ENCODE data around the gene BAHD1.
"Not testable (repeated sequence)": the region's sequence is repeated elsewhere in the genome, so short reads cannot be mapped to it uniquely, and the experiment has no call there.

BAHD1 gene

DNA sequence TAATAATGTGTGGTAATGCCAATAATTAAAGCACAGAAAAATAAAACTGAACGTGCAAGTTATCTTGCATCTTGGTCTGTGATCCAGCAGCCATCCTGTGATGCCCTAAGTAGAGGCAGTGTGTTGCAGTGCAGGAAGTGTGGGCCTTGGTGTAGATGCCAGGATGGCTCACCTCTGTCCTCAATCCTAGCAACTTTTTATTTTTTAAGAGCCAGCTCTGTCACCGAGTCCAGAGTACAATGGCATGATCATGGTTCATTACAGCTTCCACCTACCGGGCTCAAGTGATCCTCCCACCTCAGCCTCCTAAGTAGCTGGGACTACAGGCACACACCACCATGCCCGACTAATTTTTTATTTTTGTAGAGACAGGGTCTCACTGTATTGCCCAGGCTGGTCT lies 7.6 kb downstream of the BAHD1 start:
- no peak for DNase-seq

DNA sequence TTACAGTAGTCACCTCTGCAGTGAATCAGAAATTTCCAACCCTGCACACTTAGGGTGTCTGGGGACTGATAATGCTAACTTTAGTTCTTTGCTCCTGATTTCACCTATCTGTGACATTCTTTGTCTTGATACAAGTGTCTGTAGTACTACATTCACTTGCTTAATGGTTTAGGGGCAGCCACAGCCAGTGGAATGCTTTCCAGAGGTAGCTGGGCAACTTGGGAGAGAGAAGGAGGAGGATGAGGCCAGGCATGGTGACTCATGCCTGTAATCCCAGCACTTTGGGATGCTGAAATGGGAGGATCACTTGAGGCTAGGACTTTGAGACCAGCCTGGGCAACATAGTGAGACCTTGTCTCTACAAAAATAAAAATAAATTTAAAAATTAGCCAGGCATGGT lies 8.5 kb downstream of the BAHD1 start:
- DNase-seq = no peak

DNA sequence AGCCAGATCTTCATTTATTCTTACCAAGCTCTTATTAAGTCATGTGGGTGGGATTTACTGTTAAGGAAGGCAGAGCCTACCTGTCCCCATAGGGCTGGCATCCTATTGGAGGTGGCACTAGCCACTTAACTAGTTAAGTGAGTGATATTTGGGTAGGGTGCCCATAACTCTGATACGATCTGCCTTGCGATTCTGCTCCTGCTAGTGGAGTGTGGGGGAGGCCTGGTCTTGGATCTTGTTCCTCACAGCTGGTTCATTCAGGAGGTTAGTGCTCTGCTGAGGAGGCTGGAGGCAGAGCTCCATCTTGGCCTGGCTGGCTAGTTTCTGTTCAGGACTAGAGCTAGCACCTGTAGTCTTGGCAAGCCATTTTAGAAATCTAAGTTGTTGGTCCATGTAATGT lies 9.3 kb downstream of the BAHD1 start:
- DNase-seq = no peak

DNA sequence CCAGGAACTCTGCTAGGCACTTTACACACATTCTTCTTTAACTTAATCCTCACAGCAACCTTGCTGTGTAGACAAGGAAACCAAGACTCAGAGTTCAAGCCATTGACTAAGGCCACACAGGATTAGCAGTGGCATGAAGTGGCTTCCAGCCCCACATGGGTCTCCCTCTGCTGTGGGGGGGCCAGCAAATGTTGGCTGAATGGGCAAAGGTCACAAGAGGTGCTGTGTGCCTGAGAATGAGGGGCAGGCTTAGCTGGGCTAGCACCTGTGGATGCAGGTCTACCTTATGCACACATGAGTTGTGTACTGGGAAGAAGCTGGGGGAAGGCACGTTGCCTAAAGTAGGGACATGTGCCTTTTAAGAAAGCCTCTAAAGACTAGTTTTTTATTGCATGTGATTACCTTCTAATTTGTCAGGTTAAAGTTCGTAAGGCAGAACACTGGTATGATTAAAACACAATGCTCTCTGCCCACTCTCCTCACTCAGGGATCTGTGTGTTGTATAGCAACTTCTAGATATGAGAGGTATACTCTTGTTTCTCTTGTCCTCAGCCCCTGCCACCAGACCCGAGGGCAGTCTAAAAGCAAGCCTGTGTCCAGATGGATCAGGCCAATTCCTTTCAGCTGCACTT lies 10.9 kb downstream of the BAHD1 start:
- no peak for DNase-seq

DNA sequence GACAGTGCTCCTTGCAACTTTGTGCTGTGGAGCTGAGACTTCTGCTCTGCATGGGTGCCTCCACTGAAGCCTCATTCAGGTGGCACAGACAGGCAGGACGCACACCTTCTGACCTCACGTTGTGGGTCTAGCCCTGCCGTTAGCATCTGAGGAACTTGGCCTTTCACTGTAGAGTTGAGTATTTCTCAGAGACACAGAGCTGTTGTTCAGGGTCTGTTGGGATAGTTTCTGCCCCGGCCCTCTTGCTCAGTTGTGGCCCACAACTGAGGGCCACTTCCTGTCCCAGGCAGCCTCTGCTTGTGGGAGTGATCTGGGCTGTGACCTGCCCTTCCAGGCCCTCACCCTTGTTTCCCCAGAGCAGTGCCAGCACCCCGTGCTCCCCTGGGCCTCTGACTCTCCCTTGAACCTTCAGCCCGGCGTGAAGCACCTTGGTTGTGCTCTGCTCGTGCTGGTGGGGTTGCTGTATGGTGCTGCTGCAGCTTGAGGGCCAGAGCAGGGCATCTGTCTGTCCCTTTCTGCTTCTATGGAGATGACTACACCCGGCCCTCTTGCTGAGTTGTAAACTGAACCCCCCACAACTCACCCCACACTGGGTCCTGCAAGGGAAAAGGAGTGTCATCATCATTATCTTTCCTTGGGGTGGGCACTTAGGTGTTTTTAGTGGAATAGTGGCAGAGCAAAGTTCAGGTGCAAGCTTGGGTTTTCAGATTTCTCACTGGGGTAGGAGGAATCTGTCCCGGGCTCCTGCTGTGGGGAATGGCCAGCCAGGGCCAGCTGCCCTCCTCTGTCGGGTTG lies 11.7 kb downstream of the BAHD1 start:
- no peak for DNase-seq

DNA sequence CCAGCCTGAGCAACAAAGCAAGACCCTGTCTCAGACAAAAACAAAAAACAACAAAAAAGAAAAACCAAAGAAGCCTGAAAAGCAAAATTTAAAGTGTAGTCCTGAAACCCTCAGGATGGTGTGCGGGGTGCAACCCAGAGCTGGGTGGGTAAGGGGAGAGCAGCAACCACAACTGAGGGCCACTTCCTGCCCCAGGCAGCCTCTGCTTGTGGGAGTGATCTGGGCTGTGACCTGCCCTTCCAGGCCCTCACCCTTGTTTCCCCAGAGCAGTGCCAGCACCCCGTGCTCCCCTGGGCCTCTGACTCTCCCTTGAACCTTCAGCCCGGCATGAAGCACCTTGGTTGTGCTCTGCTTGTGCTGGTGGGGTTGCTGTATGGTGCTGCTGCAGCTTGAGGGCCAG lies 13.2 kb downstream of the BAHD1 start:
- not testable (repeated sequence) for DNase-seq

DNA sequence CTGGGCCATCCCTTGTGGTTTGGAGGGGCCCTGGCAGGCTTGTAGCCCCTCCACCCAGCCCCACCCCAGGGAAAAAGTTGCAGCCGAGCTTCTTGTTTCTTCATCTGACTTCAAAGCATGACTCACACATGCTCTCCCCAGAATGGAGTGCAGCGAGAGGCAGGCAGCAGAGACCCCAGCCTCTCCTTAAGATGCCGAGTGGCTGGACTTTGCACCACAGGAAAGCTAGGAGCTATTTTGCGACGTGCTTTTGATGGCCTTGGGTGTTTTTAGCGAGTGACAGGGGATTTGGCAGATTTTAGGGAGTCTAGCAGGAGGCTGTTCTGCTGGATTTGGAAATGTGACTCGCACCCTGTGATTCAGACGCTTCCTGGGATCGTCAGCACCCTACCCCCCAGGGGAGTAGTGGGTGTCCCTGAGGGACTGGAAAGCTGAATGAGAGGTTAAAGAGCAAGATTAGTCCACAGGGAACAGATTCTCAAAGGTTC lies 14.2 kb downstream of the BAHD1 start:
- no peak for DNase-seq

DNA sequence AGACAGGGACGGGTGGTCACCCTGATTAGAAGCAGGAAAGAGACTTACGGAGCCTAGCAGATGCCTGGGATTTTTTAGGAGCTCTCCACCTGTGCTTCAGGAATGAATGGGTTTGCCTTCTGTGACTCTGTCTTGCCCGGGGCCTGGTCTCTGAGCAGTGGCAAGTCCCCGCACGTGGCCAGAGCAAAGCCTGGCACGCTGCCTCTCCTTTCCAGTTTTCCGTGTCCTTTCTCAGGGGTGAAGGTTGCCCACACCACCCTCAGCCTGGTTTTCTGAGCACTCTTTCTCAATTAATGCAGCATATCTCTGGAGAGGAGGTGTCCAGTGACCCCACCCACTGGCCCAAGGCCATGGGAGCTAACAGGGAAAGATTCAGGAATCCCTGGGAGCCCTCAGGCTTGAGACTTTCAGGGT lies 15.6 kb downstream of the BAHD1 start:
- DNase-seq = no peak

DNA sequence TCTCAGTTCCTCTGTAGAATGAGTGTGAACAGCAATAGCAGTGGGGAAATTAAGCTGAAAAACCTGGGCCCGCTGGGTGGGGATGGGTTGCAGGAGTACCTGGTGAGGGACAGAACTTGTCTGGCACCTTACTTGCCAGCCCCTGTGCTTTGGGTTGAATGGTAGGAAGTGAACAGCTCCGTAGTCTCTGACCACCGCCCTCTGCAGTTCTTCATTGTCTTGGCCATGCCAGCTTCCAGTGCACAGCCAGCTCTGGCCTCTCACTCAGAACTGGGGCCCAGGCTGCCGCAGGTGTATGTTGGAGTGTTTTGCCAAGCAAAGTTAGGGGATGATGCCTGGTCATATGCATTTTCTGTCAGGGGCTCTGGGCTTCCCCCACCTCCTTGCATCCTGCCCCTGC lies 16.0 kb downstream of the BAHD1 start:
- DNase-seq = no peak

DNA sequence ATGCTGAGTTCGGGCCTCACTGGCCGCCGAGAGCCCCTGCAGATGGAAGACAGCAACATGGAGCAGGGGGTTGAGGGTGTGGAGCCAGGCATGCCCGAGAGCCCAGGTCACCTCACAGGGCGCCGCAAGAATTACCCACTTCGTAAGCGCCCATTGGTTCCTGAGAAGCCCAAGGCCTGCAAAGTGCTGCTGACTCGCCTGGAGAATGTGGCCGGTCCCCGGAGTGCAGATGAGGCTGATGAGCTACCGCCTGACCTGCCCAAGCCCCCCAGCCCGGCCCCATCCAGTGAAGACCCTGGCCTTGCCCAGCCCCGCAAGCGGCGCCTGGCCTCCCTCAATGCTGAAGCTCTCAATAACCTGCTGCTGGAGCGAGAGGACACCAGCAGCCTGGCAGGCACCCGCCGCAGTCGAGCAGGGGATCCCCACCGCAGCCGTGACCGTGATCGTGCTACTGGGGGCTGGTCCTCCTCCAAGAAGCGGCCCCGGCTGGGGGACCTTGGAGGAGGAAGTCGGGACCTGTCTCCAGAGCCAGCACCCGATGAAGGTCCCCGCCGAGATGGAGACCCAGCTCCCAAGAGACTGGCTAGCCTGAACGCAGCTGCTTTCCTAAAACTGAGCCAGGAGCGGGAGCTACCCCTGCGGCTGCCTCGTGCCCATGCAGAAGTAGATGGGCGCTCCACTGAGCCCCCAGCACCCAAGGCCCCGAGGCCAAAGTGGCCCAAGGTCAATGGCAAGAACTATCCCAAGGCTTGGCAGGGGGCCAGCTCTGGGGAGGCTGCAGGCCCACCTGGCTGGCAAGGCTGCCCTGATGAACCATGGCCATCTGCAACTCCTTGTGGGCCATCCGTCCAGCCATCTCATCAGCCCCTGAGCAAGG lies 18.0 kb downstream of the BAHD1 start:
- no peak for DNase-seq

DNA sequence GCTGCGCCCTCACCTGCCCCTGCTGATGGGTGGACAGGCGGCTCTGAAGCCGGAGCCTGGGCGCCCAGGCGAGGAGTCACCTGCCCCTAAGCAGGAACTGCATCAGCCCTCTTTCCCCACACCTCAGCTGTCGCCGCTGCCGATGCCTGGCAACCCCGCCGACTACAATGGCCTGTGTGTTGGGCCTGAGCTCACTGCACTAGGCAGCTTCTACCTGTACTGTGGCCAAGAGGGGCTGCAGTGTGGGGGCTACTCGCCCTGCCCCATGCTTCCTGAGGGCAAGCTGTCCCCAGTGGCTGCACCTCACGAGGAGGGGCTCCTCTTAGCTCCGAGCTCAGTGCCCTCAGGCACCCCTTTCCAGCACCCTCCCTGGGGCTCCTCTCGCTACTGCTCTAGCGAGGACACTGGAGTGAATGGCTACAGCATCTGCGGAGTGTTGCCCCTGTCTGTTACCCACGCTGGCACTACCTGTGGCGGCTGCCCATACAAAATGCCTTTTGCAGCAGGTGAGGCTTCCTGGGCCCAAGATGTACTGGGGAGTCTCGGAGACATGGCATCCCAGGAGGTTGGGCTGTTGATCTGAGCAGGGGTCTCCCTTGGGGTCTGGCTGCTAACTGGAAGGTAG lies 18.8 kb downstream of the BAHD1 start:
- no peak for DNase-seq

DNA sequence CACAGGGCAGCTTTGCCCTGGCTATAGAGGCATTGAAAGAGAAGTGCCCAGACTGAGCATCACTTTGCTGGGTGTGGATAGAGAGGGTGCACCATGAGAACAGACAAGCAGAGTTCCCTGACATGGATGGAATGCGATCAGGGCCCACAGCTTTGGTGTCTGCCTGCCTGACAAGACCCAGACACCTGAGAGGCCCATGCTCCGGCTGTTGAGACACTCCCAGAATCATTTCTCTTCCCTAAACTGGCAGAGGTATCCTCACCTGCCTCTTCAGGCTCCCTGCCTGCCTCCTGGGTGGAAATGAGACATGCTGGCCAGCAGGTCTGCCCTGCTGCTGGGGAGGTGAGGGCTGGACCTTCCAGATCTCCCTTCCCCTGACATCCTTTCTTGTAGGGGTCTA lies 19.7 kb downstream of the BAHD1 start:
- DNase-seq = no peak

DNA sequence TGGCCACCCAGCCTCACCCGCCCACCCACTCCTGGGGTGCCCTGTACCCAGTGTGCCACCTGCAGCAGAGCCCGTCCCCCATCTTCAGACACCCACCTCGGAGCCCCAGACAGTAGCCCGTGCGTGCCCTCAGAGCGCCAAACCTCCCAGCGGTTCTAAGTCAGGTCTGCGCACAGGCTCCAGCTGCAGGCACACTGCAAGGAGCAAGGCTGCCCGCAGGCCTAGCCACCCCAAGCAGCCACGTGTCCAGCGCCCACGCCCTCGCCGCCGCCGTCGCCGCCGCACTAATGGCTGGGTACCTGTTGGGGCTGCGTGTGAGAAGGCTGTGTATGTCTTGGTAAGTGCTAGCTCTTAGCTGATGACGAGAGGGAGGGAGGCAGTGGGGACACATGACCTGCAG lies 21.2 kb downstream of the BAHD1 start:
- DNase-seq = no peak

DNA sequence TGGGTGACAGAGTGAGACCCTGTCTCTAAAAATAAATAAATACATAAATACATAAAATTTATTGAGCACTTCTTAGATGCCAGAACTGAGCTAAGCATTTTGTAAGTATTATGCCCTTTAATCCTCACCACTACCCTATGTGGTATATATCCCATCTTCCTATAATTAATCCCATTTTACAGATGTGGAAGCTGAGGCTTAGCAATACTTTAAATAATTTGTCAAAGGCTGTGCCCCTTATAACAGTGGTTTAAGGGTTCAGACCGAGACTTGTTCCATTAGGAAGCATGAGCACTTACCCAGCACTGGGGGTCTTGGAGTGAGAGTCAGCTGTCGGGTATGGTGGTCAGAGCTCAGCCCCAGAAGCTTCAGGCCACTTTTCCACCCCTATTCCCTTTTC lies 22.5 kb downstream of the BAHD1 start:
- DNase-seq = no peak

DNA sequence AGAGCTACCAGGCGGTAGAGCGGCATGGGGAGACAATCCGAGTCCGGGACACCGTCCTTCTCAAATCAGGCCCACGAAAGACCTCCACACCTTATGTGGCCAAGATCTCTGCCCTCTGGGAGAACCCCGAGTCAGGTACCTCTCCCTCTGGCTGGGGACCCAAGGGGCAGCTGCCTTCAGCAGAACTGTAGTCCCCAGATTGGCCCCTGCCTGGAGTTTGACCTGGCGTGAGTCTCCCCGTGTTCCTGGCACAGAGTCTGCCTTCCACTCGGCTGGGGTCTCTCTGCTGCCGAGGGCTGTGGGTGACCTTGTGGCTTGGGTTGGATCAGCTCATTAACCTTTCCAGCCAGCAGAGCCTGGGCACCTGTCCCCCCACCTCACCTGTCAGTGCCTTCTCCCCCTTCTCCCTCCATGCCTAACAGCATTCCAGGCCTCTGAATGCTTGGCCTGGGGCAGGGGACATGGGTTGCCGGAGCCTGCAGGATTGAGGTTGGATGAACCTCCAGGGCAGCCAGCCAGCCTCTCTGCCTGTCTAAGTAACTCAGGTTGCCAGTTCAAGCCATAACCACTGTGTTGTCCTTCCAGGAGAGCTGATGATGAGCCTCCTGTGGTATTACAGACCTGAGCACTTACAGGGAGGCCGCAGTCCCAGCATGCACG lies 23.3 kb downstream of the BAHD1 start:
- no peak for DNase-seq

DNA sequence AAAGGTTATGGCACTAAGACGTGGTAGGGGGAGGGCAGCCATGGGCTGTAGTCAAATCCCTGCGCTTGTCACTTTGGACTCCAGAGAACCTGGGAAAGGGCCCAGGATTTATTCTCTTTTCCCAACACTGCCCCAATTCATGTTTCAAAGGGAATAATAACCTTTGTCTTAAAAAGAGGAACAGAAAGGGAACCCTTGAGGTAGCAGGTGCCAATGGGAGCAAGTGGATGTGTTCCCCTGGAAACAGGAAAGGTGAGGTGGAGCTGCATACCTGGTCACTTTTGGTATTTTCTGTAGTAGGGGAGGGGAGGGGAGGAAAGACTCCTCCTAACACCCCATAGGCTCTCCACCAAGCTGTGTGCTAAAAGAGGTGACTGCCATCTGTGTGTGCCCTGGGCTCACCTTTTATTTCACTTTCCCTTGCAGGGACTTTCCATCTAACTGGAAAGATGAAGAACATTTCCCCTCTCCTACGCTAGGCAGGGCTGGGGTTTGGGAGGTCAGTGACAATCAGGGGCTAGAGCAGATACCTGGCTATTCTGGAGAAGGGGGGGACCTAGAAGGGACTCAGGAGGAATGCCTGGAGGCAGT lies 23.9 kb downstream of the BAHD1 start:
- DNase-seq = no peak

DNA sequence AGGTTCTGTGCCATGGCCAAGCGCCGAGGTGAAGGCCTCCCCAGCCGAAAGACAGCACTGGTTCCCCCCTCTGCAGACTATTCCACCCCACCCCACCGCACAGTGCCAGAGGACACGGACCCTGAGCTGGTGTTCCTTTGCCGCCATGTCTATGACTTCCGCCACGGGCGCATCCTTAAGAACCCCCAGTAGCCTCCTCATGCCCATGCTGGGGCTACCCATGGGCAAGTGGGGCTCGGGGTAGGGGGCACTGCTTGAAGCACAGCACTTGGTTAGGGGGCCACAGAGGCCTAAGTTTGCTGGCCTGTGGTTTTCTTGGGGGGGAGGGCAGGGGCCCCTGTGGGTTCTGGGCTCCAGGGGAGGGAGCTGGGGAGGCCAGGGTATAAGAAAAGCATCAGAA lies 25.2 kb downstream of the BAHD1 start:
- no peak for DNase-seq

DNA sequence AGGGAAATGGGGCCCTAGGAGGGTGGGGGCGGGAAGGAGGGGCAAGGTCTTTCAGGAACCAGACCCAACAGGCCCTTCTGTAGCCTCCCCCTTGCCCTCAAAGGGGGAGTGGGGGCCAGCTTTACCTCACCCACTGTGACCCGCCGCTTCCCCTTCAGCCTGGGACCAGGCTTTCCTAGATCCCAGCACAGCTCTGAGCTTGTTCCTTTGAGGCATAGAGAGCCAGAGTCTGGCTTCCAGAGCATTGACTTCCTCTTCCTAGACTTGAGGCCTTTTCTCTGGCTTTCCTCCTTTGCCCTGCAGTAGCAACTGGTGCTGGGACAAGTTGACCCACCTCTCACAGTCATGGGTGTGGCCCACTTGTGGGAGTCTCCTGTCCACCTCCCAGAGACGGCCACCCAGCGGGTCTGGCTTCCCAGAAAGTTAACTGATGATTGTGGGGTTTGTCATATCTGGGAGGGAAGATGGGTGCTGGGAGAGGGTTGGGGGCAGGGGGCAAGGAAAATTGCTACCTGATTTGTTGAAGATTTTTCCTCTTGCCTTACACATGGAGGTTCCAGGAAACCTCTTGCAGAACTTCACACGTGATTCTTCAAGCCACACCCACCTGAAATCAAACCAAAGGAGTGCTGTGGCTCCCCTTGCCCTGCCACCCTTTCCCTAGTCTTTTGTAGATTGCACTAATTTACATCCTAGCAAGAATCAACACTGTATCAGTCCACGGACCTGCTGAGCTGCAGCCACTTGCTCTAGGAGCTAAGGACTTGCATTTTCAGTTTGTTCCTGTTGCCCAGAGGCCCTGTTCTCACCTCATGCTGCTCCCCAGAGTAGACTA lies 25.9 kb downstream of the BAHD1 start:
- DNase-seq = no peak

DNA sequence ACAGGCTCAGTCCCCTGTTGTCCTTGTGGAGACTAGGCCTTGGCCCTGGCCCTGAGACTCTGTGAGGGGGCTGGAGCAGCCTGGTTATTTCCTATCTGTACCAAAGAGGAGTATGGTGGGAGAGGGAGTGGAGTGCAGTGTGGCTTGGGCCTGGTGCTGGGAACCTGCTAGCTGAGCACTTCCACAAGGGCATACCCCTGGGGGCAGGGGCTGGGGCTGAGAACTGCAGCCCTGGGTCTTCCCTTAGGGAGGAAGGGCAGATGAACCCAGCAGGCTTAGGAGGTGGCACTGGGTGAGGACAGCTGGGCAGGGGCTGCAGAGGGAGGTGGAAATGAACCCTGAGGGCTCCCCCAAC lies 26.5 kb downstream of the BAHD1 start:
- no peak for DNase-seq

DNA sequence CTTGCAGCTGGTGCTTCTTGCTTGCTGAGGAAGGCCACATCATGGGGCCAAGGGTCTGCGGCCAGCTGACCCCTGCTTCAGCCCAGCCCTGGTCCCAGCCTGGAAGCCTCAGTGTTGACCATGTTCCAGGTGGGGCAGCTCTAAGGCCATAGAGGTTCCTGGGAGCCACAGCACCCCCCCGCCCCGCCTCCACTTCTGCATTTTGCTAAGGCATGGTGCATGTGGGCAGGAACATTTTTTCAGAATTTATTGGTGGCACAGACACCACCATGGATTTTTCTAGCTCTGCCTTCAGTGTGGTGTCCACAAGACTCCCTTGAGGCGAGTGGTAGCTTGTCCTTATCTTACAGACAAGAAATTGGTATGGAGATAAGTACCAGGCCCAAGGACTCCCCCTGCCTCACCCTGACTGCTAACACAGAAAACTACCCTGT lies 28.2 kb downstream of the BAHD1 start:
- DNase-seq = no peak

DNA sequence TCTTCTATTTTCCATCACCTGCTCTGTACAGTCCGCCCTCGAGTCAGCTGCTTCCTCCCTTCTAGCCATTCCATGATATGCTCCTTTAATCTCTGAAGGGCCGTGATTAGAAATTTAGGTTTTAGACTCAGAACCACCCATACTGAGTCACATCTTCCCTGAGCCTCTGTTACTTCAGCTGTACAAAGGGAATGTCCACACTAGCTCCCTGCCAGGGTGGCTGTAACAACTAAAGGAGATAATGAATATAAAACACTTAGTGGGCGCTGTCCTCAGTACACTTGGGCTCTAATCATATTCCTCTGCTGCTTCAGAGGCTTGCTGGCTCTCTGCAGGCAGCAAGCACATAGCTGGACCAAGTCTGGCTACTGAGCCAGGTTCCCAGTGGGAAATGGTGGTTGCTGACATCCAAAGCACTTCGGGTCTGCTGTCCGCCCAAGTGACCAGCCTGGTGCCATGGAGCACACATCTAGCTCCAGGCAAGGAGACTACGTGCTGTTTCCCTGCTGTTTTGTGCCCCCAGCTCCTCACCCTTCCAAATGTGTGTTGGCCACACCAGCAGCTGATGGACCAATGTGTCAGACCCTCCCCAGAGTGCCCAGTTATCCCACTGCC lies 29.1 kb downstream of the BAHD1 start:
- DNase-seq = no peak

Measured in stimulated activated naive CD4-positive, alpha-beta T cell treated with Interleukin-2 at 50 U/mL for 16 hours (primary cell).